ENCODE data around the gene RAPGEF2.

Gene RAPGEF2

DNA sequence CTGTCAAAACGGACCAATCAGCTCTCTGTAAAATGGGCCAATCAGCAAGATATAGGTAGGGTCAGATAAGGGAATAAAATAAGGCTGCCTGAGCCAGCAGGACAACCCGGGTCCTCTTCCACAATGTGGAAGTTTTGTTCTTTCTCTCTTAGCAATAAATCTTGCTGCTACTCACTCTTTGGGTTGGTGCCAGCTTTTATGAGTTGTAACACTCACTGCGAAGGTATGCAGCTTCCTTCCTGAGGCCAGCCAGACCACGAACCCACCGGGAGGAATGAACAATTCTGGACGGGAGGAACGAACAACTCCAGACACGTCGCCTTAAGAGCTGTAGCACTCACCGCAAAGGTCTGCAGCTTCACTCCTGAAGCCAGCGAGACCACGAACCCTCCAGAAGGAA is 287.8 kb downstream of the RAPGEF2 start:
- no peaks in the 10 kb centered on the region for H3K9me3 ChIP-seq (ENCODE audit: insufficient read depth, low read length)
- H3K9me2 ChIP-seq (replicated peaks; ENCODE audit: insufficient read depth, low read length): no peaks in the 10 kb centered on the region
- no peaks in the 10 kb centered on the region for H3K79me2 ChIP-seq (ENCODE audit: insufficient read depth, low read length)
- H3K27ac ChIP-seq (ENCODE audit: low read depth, low read length): no peak overlapping the region
- no peak overlapping the region for H2AFZ ChIP-seq (ENCODE audit: low read depth, low read length, severe bottlenecking)
- no peaks in the 10 kb centered on the region for H3K27me3 ChIP-seq (ENCODE audit: low read length)
- TF ChIP-seq CTCF (IDR thresholded peaks at IDR 0.05; ENCODE audit: insufficient read depth, low read length, poor library complexity, severe bottlenecking) (no peak), EZH2phosphoT487 (conservative IDR thresholded peaks at IDR 0.05; ENCODE audit: low read length) (no peak)
- H3K4me3 ChIP-seq (ENCODE audit: insufficient read depth, low read length, poor library complexity, severe bottlenecking): no peak overlapping the region
- no peak overlapping the region for H3K9ac ChIP-seq (ENCODE audit: low read length)
- no peak overlapping the region for H3K4me2 ChIP-seq (ENCODE audit: low read depth, low read length, poor library complexity, severe bottlenecking)
- no peaks in the 10 kb centered on the region for H3F3A ChIP-seq (ENCODE audit: insufficient read depth)
- no peaks in the 10 kb centered on the region for H3K36me3 ChIP-seq (ENCODE audit: low read length)
- H4K20me1 ChIP-seq (ENCODE audit: low read depth, low read length): no peaks in the 10 kb centered on the region

GRCh38 chr4:159395693-159396092 is 292.8 kb downstream of the RAPGEF2 start:
- no peaks in the 10 kb centered on the region for H3K9me3 ChIP-seq (ENCODE audit: insufficient read depth, low read length)
- H3K4me3 ChIP-seq (ENCODE audit: insufficient read depth, low read length, poor library complexity, severe bottlenecking): no peak overlapping the region
- H3F3A ChIP-seq (ENCODE audit: insufficient read depth): no peaks in the 10 kb centered on the region
- H3K9me2 ChIP-seq (replicated peaks; ENCODE audit: insufficient read depth, low read length): no peaks in the 10 kb centered on the region
- no peak overlapping the region for H2AFZ ChIP-seq (ENCODE audit: low read depth, low read length, severe bottlenecking)
- H3K27ac ChIP-seq (ENCODE audit: low read depth, low read length): no peak overlapping the region
- no peak for TF ChIP-seq CTCF (IDR thresholded peaks at IDR 0.05; ENCODE audit: insufficient read depth, low read length, poor library complexity, severe bottlenecking)
- TF ChIP-seq EZH2phosphoT487 (conservative IDR thresholded peaks at IDR 0.05; ENCODE audit: low read length): no peak
- H4K20me1 ChIP-seq (ENCODE audit: low read depth, low read length): no peaks in the 10 kb centered on the region
- H3K4me2 ChIP-seq (ENCODE audit: low read depth, low read length, poor library complexity, severe bottlenecking): no peak overlapping the region
- no peaks in the 10 kb centered on the region for H3K27me3 ChIP-seq (ENCODE audit: low read length)
- H3K79me2 ChIP-seq (ENCODE audit: insufficient read depth, low read length): no peaks in the 10 kb centered on the region
- H3K36me3 ChIP-seq (ENCODE audit: low read length): no peaks in the 10 kb centered on the region
- no peak overlapping the region for H3K9ac ChIP-seq (ENCODE audit: low read length)

GRCh38 chr4:159396151-159396550 is 293.3 kb downstream of the RAPGEF2 start:
- Histone ChIP-seq H3K27ac (ENCODE audit: low read depth, low read length) (no peak overlapping the region), H3K4me2 (ENCODE audit: low read depth, low read length, poor library complexity, severe bottlenecking) (no peak overlapping the region), H3F3A (ENCODE audit: insufficient read depth) (no peaks in the 10 kb centered on the region), H3K4me3 (ENCODE audit: insufficient read depth, low read length, poor library complexity, severe bottlenecking) (no peak overlapping the region), H2AFZ (ENCODE audit: low read depth, low read length, severe bottlenecking) (no peak overlapping the region), H3K9ac (ENCODE audit: low read length) (no peak overlapping the region), H4K20me1 (ENCODE audit: low read depth, low read length) (no peaks in the 10 kb centered on the region), H3K79me2 (ENCODE audit: insufficient read depth, low read length) (no peaks in the 10 kb centered on the region), H3K9me3 (ENCODE audit: insufficient read depth, low read length) (no peaks in the 10 kb centered on the region), H3K36me3 (ENCODE audit: low read length) (no peaks in the 10 kb centered on the region), H3K9me2 (replicated peaks; ENCODE audit: insufficient read depth, low read length) (no peaks in the 10 kb centered on the region), H3K27me3 (ENCODE audit: low read length) (no peaks in the 10 kb centered on the region)
- no peak for TF ChIP-seq CTCF (IDR thresholded peaks at IDR 0.05; ENCODE audit: insufficient read depth, low read length, poor library complexity, severe bottlenecking)
- no peak for TF ChIP-seq EZH2phosphoT487 (conservative IDR thresholded peaks at IDR 0.05; ENCODE audit: low read length)
